Measurements from ENCODE around the gene ZCRB1.

ZCRB1 gene

DNA sequence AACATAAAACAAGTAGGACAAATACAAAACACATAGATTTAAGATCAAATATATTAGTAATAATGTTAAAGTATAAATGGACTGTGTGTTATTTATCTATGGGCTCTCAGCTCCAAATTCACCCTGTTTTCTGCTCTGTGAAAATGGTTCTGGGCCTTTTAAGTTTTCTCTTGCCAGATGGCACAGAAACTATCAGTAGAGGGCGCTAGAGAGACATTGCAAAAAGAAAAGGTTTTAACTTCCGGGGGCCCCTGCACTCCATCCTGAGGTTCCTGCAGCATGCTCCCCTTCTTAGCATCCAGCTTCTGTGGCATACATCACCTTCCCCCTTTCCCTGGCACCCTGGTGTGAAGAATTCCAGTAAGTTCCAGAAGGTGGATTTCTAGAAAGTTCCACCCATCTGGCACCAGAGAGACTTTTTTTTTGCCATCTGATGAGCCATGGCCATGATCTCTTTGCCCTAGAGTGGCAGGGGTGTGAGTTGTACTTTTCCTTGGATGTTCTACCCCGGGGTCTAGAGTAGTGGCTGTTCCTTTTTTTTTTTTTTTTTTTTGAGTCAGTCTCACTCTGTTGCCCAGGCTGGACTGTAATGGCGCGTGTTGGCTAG is 29.3 kb downstream of the ZCRB1 start:
- WGBS, 2 experiments (ENCODE audit: insufficient coverage in 2 of 2) = 92 to 100% methylated on average over 4 of the region's 5 CpGs
- Histone ChIP-seq H3K36me3 (ENCODE audit: control insufficient read depth, insufficient read depth, low read length) (no peaks in the 10 kb centered on the region), H3K9me3 (ENCODE audit: control insufficient read depth, low read length) (peaks cover 4% of the 10 kb centered on the region), H3K4me1 (ENCODE audit: control insufficient read depth, insufficient read depth, low read length, poor library complexity, severe bottlenecking) (no peaks in the 10 kb centered on the region), H3K4me3 (ENCODE audit: extremely low read depth, insufficient read depth, low read length, poor library complexity, severe bottlenecking) (no peak overlapping the region), H3K27ac (ENCODE audit: low read depth, low read length, severe bottlenecking) (no peak overlapping the region)

GRCh38 chr12:42291680-42292079 is 34.2 kb downstream of the ZCRB1 start:
- Histone ChIP-seq H3K4me1 (ENCODE audit: control insufficient read depth, insufficient read depth, low read length, poor library complexity, severe bottlenecking) (no peaks in the 10 kb centered on the region), H3K9me3 (ENCODE audit: control insufficient read depth, low read length) (peaks cover 3% of the 10 kb centered on the region), H3K36me3 (ENCODE audit: control insufficient read depth, insufficient read depth, low read length) (no peaks in the 10 kb centered on the region), H3K4me3 (ENCODE audit: extremely low read depth, insufficient read depth, low read length, poor library complexity, severe bottlenecking) (no peak overlapping the region), H3K27ac (ENCODE audit: low read depth, low read length, severe bottlenecking) (no peak overlapping the region)
- WGBS, 2 experiments (ENCODE audit: insufficient coverage in 2 of 2) = no CpG with 5 or more reads among the region's 2 CpGs

DNA sequence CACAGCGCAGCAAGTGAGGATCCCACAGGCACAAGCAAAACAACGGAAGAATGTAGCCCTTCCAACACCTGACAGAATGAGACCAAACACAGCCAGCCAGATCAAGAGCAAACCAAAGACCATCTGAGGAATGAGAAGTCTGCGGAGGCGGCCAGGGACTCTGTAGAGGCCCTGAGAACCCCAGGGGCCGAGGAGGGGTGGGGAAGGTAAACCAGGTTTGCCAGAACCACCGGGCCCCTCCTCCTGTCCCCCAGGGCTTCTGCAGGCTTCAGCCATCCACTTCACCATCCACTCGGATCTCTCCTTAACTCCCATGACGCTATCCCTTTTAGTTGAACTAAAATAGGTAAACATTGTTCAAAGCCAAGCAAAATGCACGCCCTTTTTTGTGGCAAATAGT is 37.4 kb downstream of the ZCRB1 start:
- no peak overlapping the region for H3K27ac ChIP-seq (ENCODE audit: low read depth, low read length, severe bottlenecking)
- H3K36me3 ChIP-seq (ENCODE audit: control insufficient read depth, insufficient read depth, low read length) = no peaks in the 10 kb centered on the region
- no peak overlapping the region for H3K4me3 ChIP-seq (ENCODE audit: extremely low read depth, insufficient read depth, low read length, poor library complexity, severe bottlenecking)
- 84 to 89% methylated on average over 5 to 6 of the region's 9 CpGs for WGBS, 2 experiments (ENCODE audit: insufficient coverage in 2 of 2)
- no peaks in the 10 kb centered on the region for H3K9me3 ChIP-seq (ENCODE audit: control insufficient read depth, low read length)
- H3K4me1 ChIP-seq (ENCODE audit: control insufficient read depth, insufficient read depth, low read length, poor library complexity, severe bottlenecking) = no peaks in the 10 kb centered on the region

DNA sequence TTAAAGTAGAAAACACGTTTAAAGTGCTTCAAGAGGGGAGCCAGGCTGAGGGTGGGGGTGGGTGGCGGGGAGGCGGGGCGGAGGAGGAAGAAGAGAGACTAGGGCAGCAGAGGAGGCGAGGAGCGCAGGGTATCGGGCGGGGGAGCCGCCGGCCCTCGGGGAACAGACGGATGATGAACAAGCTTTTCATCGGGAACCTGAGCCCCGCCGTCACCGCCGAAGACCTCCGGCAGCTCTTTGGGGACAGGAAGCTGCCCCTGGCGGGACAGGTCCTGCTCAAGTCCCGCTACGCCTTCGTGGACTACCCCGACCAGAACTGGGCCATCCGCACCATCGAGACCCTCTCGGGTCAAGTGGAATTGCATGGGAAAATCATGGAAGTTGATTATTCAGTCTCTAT is 39.2 kb downstream of the ZCRB1 start:
- H3K4me3 ChIP-seq (ENCODE audit: extremely low read depth, insufficient read depth, low read length, poor library complexity, severe bottlenecking) = no peak overlapping the region
- H3K36me3 ChIP-seq (ENCODE audit: control insufficient read depth, insufficient read depth, low read length) = no peaks in the 10 kb centered on the region
- no peak overlapping the region for H3K27ac ChIP-seq (ENCODE audit: low read depth, low read length, severe bottlenecking)
- no peaks in the 10 kb centered on the region for H3K4me1 ChIP-seq (ENCODE audit: control insufficient read depth, insufficient read depth, low read length, poor library complexity, severe bottlenecking)
- WGBS, 2 experiments (ENCODE audit: insufficient coverage in 2 of 2) = 92 to 94% methylated on average over 16 to 24 of the region's 26 CpGs
- no peaks in the 10 kb centered on the region for H3K9me3 ChIP-seq (ENCODE audit: control insufficient read depth, low read length)

DNA sequence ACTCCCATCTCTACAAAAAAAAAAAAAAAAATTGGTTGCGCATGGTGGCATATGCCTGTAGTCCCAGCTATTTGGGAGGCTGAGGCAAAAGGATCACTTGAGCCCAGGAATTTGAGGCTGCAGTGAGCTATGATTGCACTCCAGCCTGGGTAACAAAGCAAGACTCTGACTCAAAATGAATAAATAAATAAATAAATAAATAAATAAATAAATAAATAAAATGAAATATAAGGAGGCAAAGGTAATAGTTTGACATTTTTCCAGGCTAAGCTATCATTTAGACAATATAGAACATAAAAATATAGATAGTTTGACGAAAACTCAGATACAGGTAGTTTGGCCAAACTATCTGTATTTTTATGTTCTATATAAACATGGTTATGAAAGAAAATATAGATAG is 40.5 kb downstream of the ZCRB1 start:
- Histone ChIP-seq H3K4me1 (ENCODE audit: control insufficient read depth, insufficient read depth, low read length, poor library complexity, severe bottlenecking) (no peaks in the 10 kb centered on the region), H3K9me3 (ENCODE audit: control insufficient read depth, low read length) (no peaks in the 10 kb centered on the region)
- WGBS, 2 experiments (ENCODE audit: insufficient coverage in 2 of 2) = no CpG with 5 or more reads among the region's 2 CpGs

DNA sequence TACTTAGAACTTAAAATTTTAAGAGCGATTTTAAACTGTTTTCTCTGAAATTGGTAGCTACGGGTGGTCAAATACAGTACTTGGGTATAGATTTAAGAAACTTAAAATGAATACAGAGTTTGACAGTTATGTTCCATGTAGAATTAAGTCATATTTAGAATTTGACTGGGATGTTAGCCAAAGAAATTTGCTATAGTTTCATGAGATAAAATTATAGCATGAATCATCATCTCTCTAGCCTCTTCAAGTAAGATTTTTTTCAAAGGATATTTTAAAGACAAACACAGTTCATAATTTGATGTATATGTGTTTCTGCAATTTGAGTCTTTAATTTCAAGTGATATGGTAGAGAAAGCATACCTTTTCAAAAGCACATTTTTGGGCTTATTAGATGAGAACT is 41.0 kb downstream of the ZCRB1 start:
- no peak overlapping the region for H3K27ac ChIP-seq (ENCODE audit: low read depth, low read length, severe bottlenecking)
- H3K4me3 ChIP-seq (ENCODE audit: extremely low read depth, insufficient read depth, low read length, poor library complexity, severe bottlenecking) = no peak overlapping the region
- H3K4me1 ChIP-seq (ENCODE audit: control insufficient read depth, insufficient read depth, low read length, poor library complexity, severe bottlenecking) = no peaks in the 10 kb centered on the region
- 90 to 100% methylated on average over 2 of the region's 2 CpGs for WGBS, 2 experiments (ENCODE audit: insufficient coverage in 2 of 2)
- H3K9me3 ChIP-seq (ENCODE audit: control insufficient read depth, low read length) = no peaks in the 10 kb centered on the region
- no peaks in the 10 kb centered on the region for H3K36me3 ChIP-seq (ENCODE audit: control insufficient read depth, insufficient read depth, low read length)

More for the DNA sequence above, 40.5 kb downstream of the ZCRB1 start:
- Histone ChIP-seq H3K27ac (ENCODE audit: low read depth, low read length, severe bottlenecking) (no peak overlapping the region), H3K4me3 (ENCODE audit: extremely low read depth, insufficient read depth, low read length, poor library complexity, severe bottlenecking) (no peak overlapping the region), H3K36me3 (ENCODE audit: control insufficient read depth, insufficient read depth, low read length) (no peaks in the 10 kb centered on the region)

DNA sequence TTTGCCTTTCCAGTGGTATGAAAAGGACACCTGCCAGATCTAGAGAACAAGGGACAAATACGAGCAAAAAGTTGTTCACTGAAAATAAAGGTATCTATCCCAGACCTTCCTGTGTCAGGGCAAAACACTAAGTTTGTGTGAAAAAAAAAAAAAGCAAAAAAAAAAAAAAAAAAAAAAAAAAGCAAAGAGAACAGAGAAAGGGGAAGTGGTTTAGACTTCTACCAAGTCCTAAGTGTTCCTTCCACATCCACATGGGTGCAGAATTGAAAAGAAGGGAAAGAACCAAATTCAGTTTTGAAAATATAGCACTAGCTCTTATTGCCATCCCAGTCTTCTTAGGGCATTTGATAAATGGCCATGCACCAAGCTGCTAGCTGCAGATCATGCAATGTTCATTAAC is 41.7 kb downstream of the ZCRB1 start:
- WGBS, 2 experiments (ENCODE audit: insufficient coverage in 2 of 2) = no CpG with 5 or more reads among the region's 1 CpG
- no peak overlapping the region for H3K4me3 ChIP-seq (ENCODE audit: extremely low read depth, insufficient read depth, low read length, poor library complexity, severe bottlenecking)
- no peaks in the 10 kb centered on the region for H3K9me3 ChIP-seq (ENCODE audit: control insufficient read depth, low read length)
- no peaks in the 10 kb centered on the region for H3K36me3 ChIP-seq (ENCODE audit: control insufficient read depth, insufficient read depth, low read length)
- no peak overlapping the region for H3K27ac ChIP-seq (ENCODE audit: low read depth, low read length, severe bottlenecking)
- H3K4me1 ChIP-seq (ENCODE audit: control insufficient read depth, insufficient read depth, low read length, poor library complexity, severe bottlenecking) = no peaks in the 10 kb centered on the region

DNA sequence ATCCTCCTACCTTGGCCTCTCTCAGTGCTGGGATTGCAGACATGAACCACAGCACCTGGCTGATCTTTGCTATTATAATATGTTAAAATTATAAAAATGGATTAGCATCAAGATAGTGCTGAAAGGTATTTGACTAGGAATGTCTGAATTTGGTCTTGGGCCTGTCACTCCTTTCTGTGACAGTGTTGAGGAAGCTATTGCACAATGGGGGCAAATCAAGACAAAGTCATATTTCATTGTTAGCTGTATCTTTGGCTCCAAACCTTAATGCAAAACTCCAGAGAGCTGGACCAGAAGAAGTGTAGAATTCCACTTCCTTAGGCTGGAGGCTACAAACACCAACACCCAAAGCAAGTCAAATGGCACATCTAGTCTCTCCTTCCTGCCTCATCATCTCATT is 42.2 kb downstream of the ZCRB1 start:
- no peak overlapping the region for H3K4me3 ChIP-seq (ENCODE audit: extremely low read depth, insufficient read depth, low read length, poor library complexity, severe bottlenecking)

GRCh38 chr12:42282294-42282693 is 43.6 kb downstream of the ZCRB1 start:
- H3K4me3 ChIP-seq (ENCODE audit: extremely low read depth, insufficient read depth, low read length, poor library complexity, severe bottlenecking) = no peak overlapping the region
- WGBS, 2 experiments (ENCODE audit: insufficient coverage in 2 of 2) = 86% methylated on average over 1 of the region's 2 CpGs; no CpG with 5 or more reads in 1 of the 2 experiments
- no peaks in the 10 kb centered on the region for H3K36me3 ChIP-seq (ENCODE audit: control insufficient read depth, insufficient read depth, low read length)
- H3K27ac ChIP-seq (ENCODE audit: low read depth, low read length, severe bottlenecking) = no peak overlapping the region
- no peaks in the 10 kb centered on the region for H3K4me1 ChIP-seq (ENCODE audit: control insufficient read depth, insufficient read depth, low read length, poor library complexity, severe bottlenecking)
- H3K9me3 ChIP-seq (ENCODE audit: control insufficient read depth, low read length) = no peaks in the 10 kb centered on the region

More for the DNA sequence above, 42.2 kb downstream of the ZCRB1 start:
- Histone ChIP-seq H3K4me1 (ENCODE audit: control insufficient read depth, insufficient read depth, low read length, poor library complexity, severe bottlenecking) (no peaks in the 10 kb centered on the region), H3K36me3 (ENCODE audit: control insufficient read depth, insufficient read depth, low read length) (no peaks in the 10 kb centered on the region), H3K27ac (ENCODE audit: low read depth, low read length, severe bottlenecking) (no peak overlapping the region), H3K9me3 (ENCODE audit: control insufficient read depth, low read length) (no peaks in the 10 kb centered on the region)

DNA sequence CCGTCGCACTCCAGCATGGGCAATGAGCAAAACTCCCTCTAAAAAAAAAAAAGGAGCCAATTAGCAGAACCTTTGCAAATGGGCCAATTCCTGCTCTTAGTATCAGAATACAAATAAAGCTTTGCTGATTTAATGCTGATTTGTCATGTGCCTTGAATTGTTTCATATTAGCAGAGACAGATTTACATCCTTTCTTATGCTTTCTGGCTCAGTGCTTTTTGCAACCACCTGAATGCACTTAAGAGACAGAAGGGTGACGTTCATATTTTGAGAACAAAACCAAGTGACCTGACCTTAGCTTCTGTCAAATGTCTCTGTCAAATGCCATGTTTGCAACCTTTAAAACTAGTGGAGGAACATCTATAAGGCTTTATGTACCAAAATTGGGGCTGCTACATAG is 44.0 kb downstream of the ZCRB1 start:
- Histone ChIP-seq H3K36me3 (ENCODE audit: control insufficient read depth, insufficient read depth, low read length) (no peaks in the 10 kb centered on the region), H3K4me1 (ENCODE audit: control insufficient read depth, insufficient read depth, low read length, poor library complexity, severe bottlenecking) (no peaks in the 10 kb centered on the region), H3K4me3 (ENCODE audit: extremely low read depth, insufficient read depth, low read length, poor library complexity, severe bottlenecking) (no peak overlapping the region), H3K9me3 (ENCODE audit: control insufficient read depth, low read length) (no peaks in the 10 kb centered on the region), H3K27ac (ENCODE audit: low read depth, low read length, severe bottlenecking) (no peak overlapping the region)
- 90 to 95% methylated on average over 1 to 3 of the region's 3 CpGs for WGBS, 2 experiments (ENCODE audit: insufficient coverage in 2 of 2)

DNA sequence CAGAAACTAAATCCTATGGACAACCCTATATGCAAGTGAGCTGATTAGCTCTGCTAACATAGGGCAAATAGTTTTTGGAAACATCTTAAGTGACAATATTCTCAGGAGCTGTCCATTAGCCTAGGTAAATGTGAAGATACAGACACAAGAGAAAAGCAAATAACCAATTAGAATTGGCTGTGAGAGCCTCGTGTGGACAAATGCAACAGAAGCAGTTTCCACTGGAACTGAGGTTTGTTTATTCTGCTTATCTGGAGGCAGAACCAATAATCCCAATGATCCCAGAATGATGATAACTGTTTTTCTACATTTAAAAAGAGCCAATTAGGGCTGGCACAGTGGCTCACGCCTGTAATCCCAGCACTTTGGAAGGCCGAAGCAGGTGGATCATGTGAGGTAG is 44.6 kb downstream of the ZCRB1 start:
- H3K9me3 ChIP-seq (ENCODE audit: control insufficient read depth, low read length) = no peaks in the 10 kb centered on the region
- H3K4me1 ChIP-seq (ENCODE audit: control insufficient read depth, insufficient read depth, low read length, poor library complexity, severe bottlenecking) = no peaks in the 10 kb centered on the region
- H3K27ac ChIP-seq (ENCODE audit: low read depth, low read length, severe bottlenecking) = no peak overlapping the region
- no peak overlapping the region for H3K4me3 ChIP-seq (ENCODE audit: extremely low read depth, insufficient read depth, low read length, poor library complexity, severe bottlenecking)
- WGBS, 2 experiments (ENCODE audit: insufficient coverage in 2 of 2) = 92 to 100% methylated on average over 1 to 2 of the region's 3 CpGs
- H3K36me3 ChIP-seq (ENCODE audit: control insufficient read depth, insufficient read depth, low read length) = no peaks in the 10 kb centered on the region

All from mesodermal cell (in vitro differentiated cells).